GM12874 (cell line): ENCODE results near the gene RAD9A.

Source experiments
- CTCF ChIP-seq: IDR thresholded peaks from 2 replicates; pipeline ENCODE4 v1.5.1; 2011; ENCODE audit warnings: low read depth, mild to moderate bottlenecking, control low read depth, low read length, moderate library complexity; ENCODE audit not compliant: insufficient read depth

RAD9A gene

GRCh38 chr11:67389477-67389876, 2.3 kb upstream of the RAD9A start:
- TF ChIP-seq CTCF, result peak; percentile 78

GRCh38 chr11:67390947-67391303, 861 bp upstream of the RAD9A start:
- no peak for TF ChIP-seq CTCF

- no peak for TF ChIP-seq CTCF
Measured at GRCh38 chr11:67392183-67392715, 463 bp downstream of the RAD9A start.

- TF ChIP-seq CTCF, result no peak
Measured at GRCh38 chr11:67393437-67393836, 1.7 kb downstream of the RAD9A start.

- no peak for TF ChIP-seq CTCF
Measured at GRCh38 chr11:67393990-67394389, 2.2 kb downstream of the RAD9A start.

GRCh38 chr11:67395555-67396258, 3.9 kb downstream of the RAD9A start:
- TF ChIP-seq CTCF, result no peak

- TF ChIP-seq CTCF, result no peak
Measured at GRCh38 chr11:67396259-67396581, 4.4 kb downstream of the RAD9A start.
